HG02763 (cell line): ENCODE results near the gene KCNJ3.

Experiments
- ATAC-seq: cut with Tn5 transposase; IDR thresholded peaks from one replicate; pipeline ENCODE4 v1.9.1; 2021; ENCODE audit warnings: mild to moderate bottlenecking, moderate library complexity; ENCODE audit not compliant: unreplicated experiment

The KCNJ3 gene

GRCh38 chr2:154698296-154698720 is at the start of gene KCNJ3:
TSS of gene KCNJ3 (plus strand) at chr2:154698695. CDS start at chr2:154698776, 81 bp downstream.
- no peak for ATAC-seq

GRCh38 chr2:154655499-154655898 is 43.0 kb upstream of the KCNJ3 start:
- no peak for ATAC-seq

GRCh38 chr2:154658854-154659253 is 39.6 kb upstream of the KCNJ3 start:
- no peak for ATAC-seq

GRCh38 chr2:154664248-154664647 is 34.2 kb upstream of the KCNJ3 start:
- ATAC-seq: no peak

- no peak for ATAC-seq
Observed at GRCh38 chr2:154670083-154670482, 28.4 kb upstream of the KCNJ3 start.

DNA sequence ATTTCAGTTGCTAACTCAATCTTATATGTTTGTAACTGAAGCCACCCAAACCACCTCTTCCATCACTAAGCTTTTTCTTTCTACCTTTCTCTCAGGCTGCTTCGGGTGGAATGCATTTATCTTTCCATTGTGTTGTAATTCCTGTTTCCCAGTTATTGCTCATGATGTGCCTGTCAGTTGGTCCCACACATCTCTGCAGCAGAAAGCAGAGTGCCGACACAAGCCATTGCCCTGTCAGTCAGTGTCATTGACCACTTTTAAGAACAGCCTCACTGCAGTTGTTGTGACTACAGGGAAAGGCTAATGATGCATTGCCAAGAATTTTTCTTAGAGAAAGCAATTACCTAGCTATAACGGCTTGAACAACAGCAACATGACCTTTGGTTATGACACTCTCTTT is 24.8 kb upstream of the KCNJ3 start:
- no peak for ATAC-seq

DNA sequence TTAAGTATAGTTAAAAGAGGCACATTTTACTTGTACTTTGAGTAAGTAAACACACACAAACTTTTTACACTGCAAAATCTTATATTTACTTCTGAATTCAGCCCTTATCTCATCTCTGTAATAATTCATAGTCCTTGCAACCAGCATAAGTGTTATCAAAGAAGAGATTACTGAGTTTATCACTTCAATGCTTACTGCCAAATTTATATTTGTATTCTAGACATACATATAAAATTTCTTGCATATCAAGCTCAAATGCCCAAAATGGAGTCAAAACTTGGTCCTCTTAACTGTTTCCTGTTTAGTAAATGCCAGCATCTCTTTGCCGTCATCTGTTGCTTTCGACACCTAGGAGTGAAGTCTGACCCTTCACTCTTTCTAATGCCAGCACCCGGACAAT is 21.1 kb upstream of the KCNJ3 start:
- no peak for ATAC-seq

- ATAC-seq: no peak
Observed at GRCh38 chr2:154681741-154682140, 16.8 kb upstream of the KCNJ3 start.

DNA sequence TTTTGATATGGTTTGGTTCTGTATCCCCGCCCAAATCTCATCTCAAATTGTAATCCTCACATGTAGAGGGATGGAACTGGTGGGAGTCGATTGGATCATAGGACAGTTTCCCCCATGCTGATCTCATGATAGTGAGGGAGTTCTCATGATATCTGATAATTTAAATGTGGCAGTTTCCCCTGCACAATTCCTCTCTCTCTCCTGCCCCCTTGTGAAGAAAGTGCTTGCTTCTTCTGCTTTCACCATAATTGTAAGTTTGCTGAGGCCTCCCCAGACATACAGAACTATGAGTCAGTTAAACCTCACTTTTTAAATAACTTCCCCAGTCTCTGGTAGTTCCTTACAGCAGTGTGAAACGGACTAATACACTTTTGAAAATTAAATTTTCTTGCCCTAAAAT is 12.3 kb upstream of the KCNJ3 start:
- ATAC-seq: no peak

DNA sequence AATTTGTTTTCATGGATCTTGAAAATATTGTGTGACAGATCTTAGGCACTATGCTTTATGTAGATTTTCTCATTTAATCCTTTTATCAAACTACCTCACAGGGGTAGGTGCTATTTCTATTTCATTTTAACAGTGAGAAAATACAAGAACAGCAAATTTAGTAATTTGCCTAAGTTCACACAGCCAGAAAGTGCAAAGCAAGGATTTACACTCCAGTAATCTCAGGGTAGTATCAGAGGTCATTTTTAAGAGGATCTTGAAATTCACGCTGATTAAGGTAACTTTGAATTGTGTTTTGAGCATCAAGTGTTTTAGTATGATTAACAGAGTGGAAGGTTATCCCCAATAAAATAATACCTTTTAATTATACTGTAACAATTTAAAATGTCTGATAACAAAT is 10.1 kb upstream of the KCNJ3 start:
- no peak for ATAC-seq

DNA sequence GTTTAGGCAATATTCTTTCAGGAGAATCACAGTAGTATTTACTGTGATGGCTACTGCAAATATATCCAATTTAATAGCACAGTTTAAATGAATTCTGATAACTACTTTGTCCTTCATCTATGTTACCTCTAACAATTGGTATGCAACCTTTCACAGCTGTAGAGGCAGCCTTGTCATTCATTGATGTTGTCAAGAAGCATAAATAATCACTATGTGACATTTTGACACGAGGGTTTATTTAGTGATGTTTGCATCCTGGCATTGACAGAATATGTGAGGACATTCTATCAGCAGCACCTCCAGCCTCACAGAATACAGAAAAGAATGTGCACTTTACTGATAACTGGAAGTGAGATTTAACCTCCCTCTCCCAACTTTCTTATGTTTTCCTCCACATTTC is 9.3 kb upstream of the KCNJ3 start:
- ATAC-seq: no peak

GRCh38 chr2:154692927-154693326 is 5.6 kb upstream of the KCNJ3 start:
- ATAC-seq: no peak

DNA sequence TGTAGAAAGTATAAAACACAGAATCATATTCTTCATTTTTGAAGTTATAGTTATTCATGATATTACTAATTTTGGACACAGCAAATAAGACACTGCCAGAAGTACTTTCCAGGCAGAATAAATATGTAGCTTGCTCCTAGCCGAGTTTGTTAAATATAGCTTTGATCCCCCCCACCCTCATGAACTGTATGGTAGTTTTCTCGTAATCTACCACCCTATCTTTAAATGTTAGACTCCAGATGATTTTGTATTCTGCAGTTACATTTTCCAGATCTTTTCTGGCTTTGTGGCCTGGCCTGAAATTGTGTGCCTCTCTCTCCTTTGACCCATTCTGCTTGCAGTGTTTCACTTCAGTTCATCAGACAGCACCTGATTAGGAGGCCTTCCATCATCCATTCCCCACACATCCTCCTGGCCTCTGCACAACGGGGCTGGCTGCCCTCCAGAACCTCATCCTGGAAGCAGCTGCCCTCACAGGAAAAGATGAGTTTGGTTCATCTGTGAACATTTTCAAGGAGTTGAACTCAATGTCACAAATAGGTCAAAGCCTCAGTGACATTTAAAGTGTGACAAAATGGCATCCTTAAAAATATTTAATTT is 4.7 kb upstream of the KCNJ3 start:
- ATAC-seq: no peak

DNA sequence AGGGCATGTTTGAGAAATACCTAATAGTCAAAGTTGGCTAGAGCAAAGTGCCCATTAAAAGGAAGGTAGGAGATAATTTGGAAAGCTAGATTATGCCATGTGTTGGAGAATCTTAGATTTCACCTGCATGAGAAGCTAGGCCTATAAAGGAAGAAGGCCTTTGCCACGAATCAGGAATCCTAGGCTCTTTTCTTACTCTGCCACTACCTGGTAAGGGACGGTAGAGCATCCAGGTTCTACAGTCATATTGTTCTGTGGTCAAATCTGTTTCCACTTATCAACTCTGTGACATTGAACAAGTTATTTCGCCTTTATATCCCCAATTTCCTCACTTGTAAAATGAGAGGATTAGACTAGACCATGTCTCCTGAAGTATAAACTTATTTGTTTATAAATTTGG is 3.6 kb upstream of the KCNJ3 start:
- ATAC-seq: no peak

- ATAC-seq: no peak
Observed at GRCh38 chr2:154696369-154696768, 2.1 kb upstream of the KCNJ3 start.

DNA sequence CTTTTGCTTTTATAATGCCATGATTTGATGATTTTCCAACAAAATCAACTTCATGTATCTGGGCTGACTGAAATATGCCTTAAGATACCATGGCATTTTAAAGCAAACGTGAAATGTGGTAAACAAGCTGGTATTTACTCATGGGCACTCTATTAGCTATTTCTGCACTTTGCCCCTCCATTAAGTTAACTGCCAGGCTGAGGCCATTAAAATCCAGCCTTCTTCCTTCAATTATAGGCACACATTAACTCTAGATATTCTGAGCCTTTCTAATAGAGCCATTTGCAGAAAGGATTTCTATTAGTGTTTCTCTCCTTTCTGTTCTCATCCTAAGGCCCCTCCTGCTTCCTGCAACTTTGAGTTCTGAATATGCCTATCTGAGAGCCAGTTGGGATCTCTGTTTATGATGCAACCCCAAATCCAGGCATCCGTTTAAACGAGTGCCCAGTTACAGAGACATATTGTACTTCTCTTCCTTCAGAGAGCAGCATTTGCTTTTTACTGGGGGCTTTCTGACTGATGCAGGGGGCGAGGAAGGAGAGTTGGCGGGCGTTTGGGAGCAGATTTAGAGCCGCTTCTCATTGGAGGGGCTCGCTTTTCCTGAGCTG is 1.6 kb upstream of the KCNJ3 start:
- ATAC-seq: no peak

GRCh38 chr2:154697418-154698252 is 860 bp upstream of the KCNJ3 start:
- ATAC-seq: no peak

DNA sequence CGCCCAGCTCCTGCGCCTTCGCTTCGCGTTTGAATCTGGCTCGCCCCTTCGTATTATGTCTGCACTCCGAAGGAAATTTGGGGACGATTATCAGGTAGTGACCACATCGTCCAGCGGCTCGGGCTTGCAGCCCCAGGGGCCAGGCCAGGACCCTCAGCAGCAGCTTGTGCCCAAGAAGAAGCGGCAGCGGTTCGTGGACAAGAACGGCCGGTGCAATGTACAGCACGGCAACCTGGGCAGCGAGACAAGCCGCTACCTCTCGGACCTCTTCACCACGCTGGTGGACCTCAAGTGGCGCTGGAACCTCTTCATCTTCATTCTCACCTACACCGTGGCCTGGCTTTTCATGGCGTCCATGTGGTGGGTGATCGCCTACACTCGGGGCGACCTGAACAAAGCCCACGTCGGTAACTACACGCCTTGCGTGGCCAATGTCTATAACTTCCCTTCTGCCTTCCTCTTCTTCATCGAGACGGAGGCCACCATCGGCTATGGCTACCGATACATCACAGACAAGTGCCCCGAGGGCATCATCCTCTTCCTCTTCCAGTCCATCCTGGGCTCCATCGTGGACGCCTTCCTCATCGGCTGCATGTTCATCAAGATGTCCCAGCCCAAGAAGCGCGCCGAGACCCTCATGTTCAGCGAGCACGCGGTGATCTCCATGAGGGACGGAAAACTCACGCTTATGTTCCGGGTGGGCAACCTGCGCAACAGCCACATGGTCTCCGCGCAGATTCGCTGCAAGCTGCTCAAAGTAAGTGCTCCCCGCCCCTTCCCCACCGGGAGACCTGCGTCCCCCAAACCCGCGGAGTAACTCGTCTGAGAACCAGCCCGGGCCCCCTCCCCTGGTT is 453 bp downstream of the KCNJ3 start:
- no peak for ATAC-seq

GRCh38 chr2:154699575-154699930 is 1.1 kb downstream of the KCNJ3 start:
- no peak for ATAC-seq

DNA sequence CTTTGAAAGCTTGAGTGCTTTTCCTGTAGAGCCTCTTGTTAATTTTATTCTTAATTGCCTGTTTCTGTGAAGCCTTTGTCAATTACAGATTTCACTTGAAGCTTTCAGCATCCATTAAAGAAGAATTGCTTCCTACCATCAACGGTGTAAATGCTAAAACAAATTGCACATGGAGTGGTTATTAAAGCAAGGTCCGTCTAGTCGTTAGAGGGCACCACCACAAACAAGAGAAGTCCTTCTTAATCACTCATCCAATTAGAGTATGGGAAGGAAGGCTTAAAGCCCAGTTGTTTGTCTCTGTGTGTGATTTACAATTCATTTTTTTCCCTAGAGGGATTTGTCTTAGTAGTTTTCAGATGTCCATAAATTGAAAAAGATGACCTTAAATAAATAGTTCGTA is 1.6 kb downstream of the KCNJ3 start:
- ATAC-seq: no peak

DNA sequence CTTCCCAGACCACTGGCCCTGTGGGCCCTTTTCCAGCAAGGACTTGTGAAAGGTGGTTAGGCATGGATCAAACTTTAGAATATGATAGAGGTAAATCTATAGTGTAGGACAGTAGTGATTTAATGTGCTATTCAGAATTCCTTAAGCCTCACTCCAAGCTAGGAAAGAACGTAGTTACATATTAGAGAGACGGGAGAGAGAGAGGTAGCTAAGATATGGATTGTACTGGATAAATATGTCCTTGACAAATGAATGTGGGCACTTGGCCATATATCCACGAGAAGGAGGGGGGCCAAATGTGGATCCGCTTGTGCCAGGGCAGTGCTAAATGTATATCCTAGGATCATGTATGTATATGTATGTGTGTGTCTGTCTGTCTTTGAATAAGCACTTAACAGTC is 6.5 kb downstream of the KCNJ3 start:
- ATAC-seq: no peak
